OCI-LY3 (cell line): ENCODE data around the gene GRIN3A.

Experiments used
- CTCF ChIP-seq: fragments of 200-600, 300-600 bp; sonication (generic); IDR thresholded peaks from 2 replicates; pipeline ENCODE4 v1.5.1; 2014; ENCODE audit warnings: antibody characterized with exemption, low read length, low read depth
- EZH2phosphoT487 ChIP-seq: fragments of 200-600 bp; shearing (Covaris generic); IDR thresholded peaks from 2 replicates; pipeline ENCODE4 v1.6.1; 2018; ENCODE audit warnings: antibody characterized with exemption, mixed run types, low read depth

DNA sequence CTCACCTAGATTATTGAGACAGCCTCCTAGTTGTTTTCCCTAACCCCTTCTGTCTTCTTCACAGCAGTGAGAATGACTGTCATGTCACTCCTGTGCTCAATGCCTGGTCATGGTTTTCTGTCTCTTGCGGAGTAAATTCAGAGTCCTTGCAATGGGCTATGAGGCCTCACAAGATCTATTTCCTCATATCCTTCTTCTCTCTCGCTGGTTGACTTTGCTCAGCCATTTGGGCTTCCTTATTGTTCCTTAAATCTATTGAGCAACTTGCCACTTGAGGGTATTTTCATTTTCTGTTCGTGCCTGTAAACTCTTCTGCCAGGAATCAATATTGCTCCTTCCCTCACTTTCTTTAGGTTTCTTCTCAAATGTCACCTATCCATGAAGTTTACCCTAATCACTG lies 152.7 kb downstream of the GRIN3A start:
- TF ChIP-seq CTCF (no peak), EZH2phosphoT487 (no peak)
